ENCODE measurements around the gene PTPN2. TPM values are rescaled to one million over a fixed set of nuclear protein-coding genes. Genes with fewer than 3 reads are reported as not detected.

PTPN2 gene
- total RNA-seq, 1 donor from 2014 or later: 11.0 TPM

DNA sequence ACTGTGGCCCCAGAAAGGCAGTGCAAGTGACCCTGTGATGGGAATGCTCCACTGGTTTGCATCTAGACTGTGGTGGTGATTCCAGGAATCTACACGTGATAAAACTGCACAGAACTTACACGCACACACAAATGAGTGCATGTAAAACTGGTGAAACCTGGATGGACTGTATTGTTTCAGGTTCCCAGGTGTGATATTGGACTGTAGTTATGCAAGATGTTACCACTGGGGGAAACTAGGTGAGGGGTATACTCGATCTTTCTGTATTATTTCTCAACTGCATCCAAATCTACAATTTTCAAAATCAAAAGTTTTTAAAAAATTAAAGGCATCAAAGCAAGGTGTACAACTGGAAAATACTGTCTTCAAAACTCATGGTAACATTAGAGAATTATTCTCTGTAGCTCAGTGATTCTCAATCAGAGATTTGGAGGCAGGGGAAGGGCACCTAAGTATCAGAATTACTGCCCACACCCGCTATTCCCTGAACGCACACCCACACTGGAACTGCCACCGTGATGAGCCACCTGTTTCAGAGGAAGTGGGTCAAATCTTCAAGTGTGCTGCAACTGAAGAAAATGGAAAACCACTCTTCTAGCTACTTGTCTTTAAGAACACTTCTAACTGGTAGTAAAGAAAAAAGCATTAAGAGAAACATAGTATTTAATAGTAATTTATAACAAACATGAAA lies 26.7 kb downstream of the PTPN2 start:
- H3K4me1 ChIP-seq: peaks cover 9% of the 10 kb centered on the region
- intact Hi-C loops (cut with micrococcal nuclease): no loop called here

DNA sequence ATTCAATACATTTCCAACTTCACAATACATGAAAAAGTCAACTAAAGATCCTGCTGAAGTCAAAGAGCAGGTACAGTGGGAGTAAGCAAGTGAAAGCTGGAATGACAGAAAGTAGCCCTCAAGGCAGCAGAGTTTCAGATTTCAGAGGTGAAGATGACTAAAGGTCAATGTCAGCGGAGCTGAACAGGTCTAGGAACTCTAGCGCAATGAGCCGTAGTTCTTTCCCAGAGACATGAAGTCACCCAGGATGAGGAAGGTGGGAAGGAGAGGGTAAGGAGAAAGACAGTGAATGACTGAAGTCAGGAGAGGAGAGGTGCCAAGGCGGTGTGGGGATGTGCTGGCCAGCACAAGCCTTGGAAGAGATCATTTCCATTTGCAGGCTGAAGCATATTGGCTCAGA lies 28.1 kb downstream of the PTPN2 start:
- Histone ChIP-seq H3K9me3 (replicated peaks) (no peaks in the 10 kb centered on the region), H3K4me3 (no peak overlapping the region), H3K27me3 (ENCODE audit: low read depth) (no peaks in the 10 kb centered on the region), H3K36me3 (peaks cover 25% of the 10 kb centered on the region), H3K27ac (replicated peaks) (no peak overlapping the region), H3K4me1 (no peaks in the 10 kb centered on the region)
- DNase-seq: no peak
- TF ChIP-seq, protein P1, sequence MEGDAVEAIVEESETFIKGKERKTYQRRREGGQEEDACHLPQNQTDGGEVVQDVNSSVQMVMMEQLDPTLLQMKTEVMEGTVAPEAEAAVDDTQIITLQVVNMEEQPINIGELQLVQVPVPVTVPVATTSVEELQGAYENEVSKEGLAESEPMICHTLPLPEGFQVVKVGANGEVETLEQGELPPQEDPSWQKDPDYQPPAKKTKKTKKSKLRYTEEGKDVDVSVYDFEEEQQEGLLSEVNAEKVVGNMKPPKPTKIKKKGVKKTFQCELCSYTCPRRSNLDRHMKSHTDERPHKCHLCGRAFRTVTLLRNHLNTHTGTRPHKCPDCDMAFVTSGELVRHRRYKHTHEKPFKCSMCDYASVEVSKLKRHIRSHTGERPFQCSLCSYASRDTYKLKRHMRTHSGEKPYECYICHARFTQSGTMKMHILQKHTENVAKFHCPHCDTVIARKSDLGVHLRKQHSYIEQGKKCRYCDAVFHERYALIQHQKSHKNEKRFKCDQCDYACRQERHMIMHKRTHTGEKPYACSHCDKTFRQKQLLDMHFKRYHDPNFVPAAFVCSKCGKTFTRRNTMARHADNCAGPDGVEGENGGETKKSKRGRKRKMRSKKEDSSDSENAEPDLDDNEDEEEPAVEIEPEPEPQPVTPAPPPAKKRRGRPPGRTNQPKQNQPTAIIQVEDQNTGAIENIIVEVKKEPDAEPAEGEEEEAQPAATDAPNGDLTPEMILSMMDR (IDR thresholded peaks at IDR 0.05; ENCODE audit: borderline replicate concordance): no peak
- intact Hi-C loops (cut with micrococcal nuclease): no loop called here

More for the DNA sequence above, 26.7 kb downstream of the PTPN2 start:
- H3K27ac ChIP-seq (replicated peaks): no peak overlapping the region
- peaks cover 25% of the 10 kb centered on the region for H3K36me3 ChIP-seq
- H3K9me3 ChIP-seq (replicated peaks): no peaks in the 10 kb centered on the region
- H3K4me3 ChIP-seq: no peak overlapping the region
- no peaks in the 10 kb centered on the region for H3K27me3 ChIP-seq (ENCODE audit: low read depth)
- DNase-seq: no peak
- TF ChIP-seq, protein P1 (IDR thresholded peaks at IDR 0.05; ENCODE audit: borderline replicate concordance): no peak

DNA sequence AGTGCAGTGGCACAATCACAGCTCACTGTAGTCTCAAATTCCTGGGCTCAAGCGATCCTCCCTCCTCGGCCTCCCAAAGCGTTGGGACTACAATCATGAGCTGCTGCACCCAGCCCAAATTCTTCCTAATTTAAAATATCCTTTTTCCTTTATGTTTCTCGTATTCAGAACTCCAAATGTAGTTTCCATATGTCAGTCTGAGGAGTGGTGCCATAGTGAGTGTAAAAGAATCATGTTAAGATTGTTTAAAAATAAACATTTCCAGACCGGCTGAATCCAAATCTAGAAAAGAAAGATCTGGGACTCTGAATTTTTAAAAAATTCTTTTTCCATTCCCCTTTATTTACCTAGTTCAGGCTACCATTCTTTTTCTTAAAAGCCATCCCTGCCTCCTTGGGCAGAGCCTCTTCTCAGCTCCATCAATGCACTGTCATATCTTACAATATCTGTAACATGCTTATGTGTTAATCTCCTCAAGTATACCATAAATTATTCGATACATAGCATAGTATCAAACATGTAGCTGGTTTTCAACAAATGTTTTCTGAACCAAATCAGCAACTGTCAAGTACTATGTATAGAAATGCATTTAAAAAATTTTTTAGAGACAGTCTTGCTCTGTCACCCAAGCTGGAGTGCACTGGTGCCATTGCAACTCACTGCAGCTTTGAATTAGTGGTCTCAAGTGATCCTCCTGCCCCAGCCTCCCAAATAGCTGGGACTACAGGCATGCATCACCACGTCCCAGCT lies 31.3 kb downstream of the PTPN2 start:
- Histone ChIP-seq H3K9me3 (replicated peaks) (no peaks in the 10 kb centered on the region), H3K27ac (replicated peaks) (no peak overlapping the region), H3K4me1 (peaks cover 7% of the 10 kb centered on the region), H3K4me3 (no peak overlapping the region), H3K36me3 (peaks cover 25% of the 10 kb centered on the region), H3K27me3 (ENCODE audit: low read depth) (no peaks in the 10 kb centered on the region)
- TF ChIP-seq, protein P1 (IDR thresholded peaks at IDR 0.05; ENCODE audit: borderline replicate concordance): no peak
- intact Hi-C loops (cut with micrococcal nuclease): no loop called here
- DNase-seq: no peak

DNA sequence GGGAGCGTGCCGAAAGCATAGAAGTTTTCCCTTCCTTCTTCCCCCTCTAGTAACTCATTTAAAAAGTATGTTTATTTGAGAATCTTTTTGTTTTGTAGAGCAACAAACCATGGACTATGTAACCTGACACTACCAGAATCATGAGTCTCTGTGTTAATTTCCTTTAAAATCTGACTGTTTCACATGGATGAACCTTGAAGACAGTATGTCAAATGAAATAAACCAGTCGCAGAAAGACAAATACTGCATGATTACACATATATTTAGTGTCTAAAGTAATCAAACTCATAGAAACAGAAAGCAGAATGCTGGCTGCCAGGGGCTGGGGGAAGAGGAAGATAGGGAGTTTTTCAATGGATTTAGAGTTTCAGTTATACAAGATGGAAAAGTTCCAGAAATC lies 32.3 kb downstream of the PTPN2 start:
- no peak overlapping the region for H3K4me3 ChIP-seq
- no peak for DNase-seq
- H3K9me3 ChIP-seq (replicated peaks): no peaks in the 10 kb centered on the region
- no peak overlapping the region for H3K27ac ChIP-seq (replicated peaks)
- intact Hi-C loops (cut with micrococcal nuclease): no loop called here
- H3K27me3 ChIP-seq (ENCODE audit: low read depth): no peaks in the 10 kb centered on the region
- peaks cover 7% of the 10 kb centered on the region for H3K4me1 ChIP-seq
- H3K36me3 ChIP-seq: peaks cover 15% of the 10 kb centered on the region
- TF ChIP-seq, protein P1 (IDR thresholded peaks at IDR 0.05; ENCODE audit: borderline replicate concordance): no peak

DNA sequence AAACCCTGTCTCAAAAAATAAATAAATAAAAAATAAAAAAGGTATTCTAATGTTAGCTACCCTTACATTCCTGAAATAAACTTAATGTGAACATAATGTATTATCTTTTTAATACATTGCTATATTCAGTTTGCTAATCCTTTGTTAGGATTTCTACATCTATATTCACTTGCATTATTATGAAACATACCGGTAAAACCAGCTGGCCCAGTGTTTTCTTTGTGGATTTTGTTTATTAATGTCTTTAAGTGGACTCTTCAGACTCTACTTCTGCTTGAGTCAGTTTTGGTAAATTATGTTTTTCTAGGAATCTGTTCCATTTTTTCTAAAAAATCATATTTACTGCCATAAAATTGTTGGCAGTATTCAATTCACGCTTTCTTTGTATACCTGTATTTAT lies 34.5 kb downstream of the PTPN2 start:
- Histone ChIP-seq H3K4me3 (no peak overlapping the region), H3K36me3 (peaks cover 6% of the 10 kb centered on the region), H3K9me3 (replicated peaks) (no peaks in the 10 kb centered on the region), H3K27me3 (ENCODE audit: low read depth) (no peaks in the 10 kb centered on the region), H3K27ac (replicated peaks) (no peak overlapping the region), H3K4me1 (peaks cover 7% of the 10 kb centered on the region)
- TF ChIP-seq, protein P1 (IDR thresholded peaks at IDR 0.05; ENCODE audit: borderline replicate concordance): no peak
- no peak for DNase-seq
- intact Hi-C loops (cut with micrococcal nuclease): no loop called here
